GM21526 (cell line): Measurements from ENCODE around the gene PAIP1.
A peak's percentile ranks its signal among the peaks of the same experiment; 100 is the strongest.
"Not testable (repeated sequence)": the region's sequence is repeated elsewhere in the genome, so short reads cannot be mapped to it uniquely, and the experiment has no call there.

Source experiments
- ATAC-seq: cut with Tn5 transposase; IDR thresholded peaks from one replicate; pipeline ENCODE4 v1.9.1; 2021; ENCODE audit warnings: moderate library complexity; ENCODE audit not compliant: unreplicated experiment, low FRiP score

Gene PAIP1

DNA sequence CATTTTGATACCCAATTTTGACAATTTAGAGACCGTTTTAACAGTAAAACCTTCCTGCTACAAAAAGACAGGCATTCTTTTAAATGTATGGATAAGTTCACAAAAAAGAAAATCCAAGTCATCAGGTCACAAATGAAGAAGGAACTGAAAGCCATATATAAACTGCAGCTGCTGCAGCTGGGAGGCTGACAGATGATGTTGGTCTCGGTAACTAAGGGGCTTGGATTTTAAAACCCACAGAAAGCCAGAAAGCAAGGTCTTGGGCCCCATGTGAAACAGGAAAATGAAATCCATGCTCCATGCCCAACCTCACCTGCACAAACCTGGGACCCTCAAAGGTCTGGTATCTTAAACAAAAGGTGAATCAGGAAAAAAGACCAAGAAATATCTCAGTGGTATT lies 26.2 kb downstream of the PAIP1 start:
- ATAC-seq: peak; percentile 65

DNA sequence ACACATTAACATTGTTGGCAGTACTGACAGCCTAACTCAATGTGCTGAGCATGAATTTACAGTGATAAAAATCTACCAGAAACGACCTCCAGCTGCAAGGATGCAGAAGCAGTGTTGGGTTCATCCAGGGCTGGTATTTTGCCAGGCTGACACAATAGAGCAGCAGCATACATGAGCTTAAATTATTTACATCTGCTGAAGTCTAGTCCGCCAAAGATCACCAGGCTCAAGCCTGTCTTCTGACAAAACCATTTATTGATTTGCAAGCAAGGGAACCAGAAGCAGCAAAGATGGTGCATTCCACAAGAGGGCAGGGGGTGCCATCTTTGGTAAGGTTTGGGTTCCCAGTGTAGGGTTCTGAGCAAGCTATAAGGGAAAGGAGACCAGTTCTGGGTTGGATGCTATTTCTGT lies 33.2 kb downstream of the PAIP1 start:
- ATAC-seq: no peak

GRCh38 chr5:43520615-43521014 lies 36.3 kb downstream of the PAIP1 start:
- ATAC-seq: no peak

- ATAC-seq: no peak
These were observed 41.2 kb downstream of the PAIP1 start for GRCh38 chr5:43515678-43516048.

GRCh38 chr5:43514816-43515677 lies 41.8 kb downstream of the PAIP1 start, which contains the start of gene C5orf34:
C5orf34 (minus strand) TSS chr5:43515148; CDS start chr5:43509339, 5,809 bp downstream.
- peak; percentile 98 for ATAC-seq

DNA sequence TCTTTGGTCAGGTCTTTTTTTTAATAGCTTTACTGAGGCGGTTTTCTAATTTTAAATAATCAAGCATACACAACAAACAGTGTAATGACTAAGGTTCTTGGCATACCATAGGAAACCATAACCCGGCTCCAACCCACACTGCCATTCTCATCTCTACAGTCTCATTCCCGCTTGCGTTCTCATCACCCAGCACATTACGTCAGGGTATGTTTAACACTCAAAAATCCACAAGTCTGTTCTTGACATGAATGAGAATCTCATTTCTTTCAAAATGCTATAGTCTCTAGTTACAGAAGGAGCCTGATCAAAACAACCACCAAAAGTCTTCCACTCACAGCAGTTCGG lies 42.4 kb downstream of the PAIP1 start:
- ATAC-seq: peak; percentile 33

DNA sequence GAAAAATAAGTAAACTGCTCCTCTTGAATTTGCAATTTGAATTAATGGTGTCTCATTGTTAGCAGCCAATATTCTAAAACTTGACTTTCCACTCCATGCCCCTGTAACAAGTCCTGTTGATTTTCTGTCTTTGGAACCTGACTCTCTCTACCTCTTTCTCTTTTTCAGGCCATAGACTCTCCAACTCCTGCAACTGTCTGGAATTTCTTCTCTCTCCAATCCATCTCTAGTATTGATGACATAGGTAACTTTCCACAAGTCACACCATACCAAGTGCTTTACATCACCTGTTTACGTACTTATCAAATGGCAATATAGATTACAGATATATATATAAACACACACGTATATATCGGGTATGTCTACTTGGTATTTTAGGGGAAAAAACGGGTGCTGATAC lies 42.9 kb downstream of the PAIP1 start:
- ATAC-seq: no peak

DNA sequence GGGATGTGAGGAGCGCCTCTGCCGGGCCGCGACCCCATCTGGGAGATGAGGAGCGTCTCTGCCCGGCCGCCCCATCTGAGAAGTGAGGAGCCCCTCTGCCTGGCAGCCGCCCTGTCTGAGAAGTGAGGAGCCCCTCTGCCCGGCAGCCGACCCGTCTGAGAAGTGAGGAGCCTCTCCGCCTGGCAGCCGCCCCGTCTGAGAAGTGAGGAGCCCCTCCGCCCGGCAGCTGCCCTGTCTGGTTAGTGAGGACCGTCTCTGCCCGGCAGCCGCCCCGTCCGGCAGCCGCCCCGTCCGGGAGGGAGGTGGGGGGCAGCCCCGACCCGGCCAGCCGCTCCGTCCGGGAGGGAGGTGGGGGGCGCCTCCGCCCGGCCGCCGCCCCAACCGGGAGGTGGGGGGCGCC lies 45.8 kb downstream of the PAIP1 start:
- ATAC-seq: not testable (repeated sequence)

GRCh38 chr5:43498581-43498980 lies 58.3 kb downstream of the PAIP1 start:
- ATAC-seq: no peak

- ATAC-seq: no peak
These were observed 59.4 kb downstream of the PAIP1 start for GRCh38 chr5:43497311-43498104.

DNA sequence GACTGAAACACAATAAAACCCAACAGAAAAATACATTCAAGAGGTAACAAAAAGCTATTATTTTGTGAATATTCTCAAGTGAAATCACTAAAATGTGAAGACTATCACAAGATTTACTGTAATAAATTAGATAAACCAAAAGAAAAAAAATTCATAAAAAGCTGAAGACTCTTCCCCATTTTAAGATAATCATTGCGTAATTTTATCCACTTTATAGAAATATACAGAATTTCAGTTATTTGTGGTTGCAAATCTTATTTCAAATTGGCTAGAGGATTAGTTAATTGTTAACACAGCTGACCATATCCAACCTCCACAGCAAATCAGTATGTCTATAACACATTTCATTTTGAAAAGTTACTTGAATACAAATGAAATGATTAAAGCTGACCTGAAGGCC lies 65.6 kb downstream of the PAIP1 start:
- ATAC-seq: no peak

GRCh38 chr5:43486353-43486752 lies 70.5 kb downstream of the PAIP1 start:
- no peak for ATAC-seq

DNA sequence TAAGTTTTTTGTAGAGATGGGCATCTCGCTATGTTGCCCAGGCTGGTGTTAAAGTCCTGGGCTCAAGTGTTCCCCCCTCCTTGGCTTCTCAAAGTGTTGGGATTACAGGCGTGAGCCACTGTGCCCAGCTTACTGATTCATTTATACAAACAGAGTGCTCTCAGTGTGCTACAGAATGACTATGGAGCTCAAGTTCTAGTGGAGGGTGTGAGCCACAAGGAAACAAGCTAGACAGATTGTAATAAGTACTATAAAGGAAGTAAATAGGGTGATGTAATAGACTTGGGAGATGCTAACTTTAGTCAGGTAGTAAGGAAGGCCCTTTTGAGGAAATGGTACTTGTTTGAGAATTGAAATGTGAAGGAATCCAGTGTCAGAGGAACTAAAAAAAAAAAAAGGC lies 71.5 kb downstream of the PAIP1 start:
- no peak for ATAC-seq

- peak; percentile 65 for ATAC-seq
These were observed 72.6 kb downstream of the PAIP1 start for GRCh38 chr5:43484106-43484849.

GRCh38 chr5:43483298-43484105 lies 73.4 kb downstream of the PAIP1 start, which contains the start of gene TMEM267:
TMEM267 (minus strand) TSS chr5:43483865; CDS start chr5:43453969, 29,896 bp downstream.
- ATAC-seq: peak; percentile 90

DNA sequence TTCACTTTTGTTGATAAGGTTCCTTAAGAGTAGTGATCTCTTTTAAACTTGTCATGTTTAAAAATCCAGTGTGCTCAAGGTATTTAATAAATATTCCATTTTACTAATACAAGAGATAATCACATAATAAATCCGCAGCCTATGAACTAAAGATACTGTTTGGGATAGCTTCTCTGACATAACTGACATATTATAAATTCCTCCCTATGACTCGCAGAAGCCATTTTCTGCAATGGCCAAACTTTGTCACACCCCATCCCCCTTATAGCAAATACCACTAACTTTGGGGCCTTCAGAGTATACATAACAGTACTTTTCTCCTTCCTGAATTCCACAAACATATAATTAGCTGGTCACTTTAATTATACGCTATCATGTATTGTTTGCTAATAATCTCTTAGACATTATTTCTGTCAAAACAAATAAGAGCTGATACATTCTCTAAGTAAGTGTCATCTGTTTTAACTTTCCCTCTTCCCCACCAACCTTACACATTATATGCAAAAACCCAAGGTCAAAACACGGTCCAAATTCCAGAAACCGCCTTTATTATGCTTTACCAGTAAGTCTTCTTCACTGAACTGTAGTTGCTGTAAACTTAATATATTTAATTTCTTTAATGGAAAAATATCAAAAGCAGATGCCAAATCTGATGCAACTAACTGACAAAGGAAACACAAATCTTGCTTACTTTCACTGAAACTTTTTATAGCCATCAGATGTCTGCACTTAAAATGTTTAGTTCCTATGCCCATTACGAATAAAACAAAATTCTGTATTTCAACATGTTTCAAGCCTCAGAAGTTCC lies 74.2 kb downstream of the PAIP1 start:
- no peak for ATAC-seq
